ENCODE results near the gene C20orf96.

The C20orf96 gene

GRCh38 chr20:324177-325044, 33.9 kb upstream of the C20orf96 start:
- TF ChIP-seq, protein P1, sequence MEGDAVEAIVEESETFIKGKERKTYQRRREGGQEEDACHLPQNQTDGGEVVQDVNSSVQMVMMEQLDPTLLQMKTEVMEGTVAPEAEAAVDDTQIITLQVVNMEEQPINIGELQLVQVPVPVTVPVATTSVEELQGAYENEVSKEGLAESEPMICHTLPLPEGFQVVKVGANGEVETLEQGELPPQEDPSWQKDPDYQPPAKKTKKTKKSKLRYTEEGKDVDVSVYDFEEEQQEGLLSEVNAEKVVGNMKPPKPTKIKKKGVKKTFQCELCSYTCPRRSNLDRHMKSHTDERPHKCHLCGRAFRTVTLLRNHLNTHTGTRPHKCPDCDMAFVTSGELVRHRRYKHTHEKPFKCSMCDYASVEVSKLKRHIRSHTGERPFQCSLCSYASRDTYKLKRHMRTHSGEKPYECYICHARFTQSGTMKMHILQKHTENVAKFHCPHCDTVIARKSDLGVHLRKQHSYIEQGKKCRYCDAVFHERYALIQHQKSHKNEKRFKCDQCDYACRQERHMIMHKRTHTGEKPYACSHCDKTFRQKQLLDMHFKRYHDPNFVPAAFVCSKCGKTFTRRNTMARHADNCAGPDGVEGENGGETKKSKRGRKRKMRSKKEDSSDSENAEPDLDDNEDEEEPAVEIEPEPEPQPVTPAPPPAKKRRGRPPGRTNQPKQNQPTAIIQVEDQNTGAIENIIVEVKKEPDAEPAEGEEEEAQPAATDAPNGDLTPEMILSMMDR (conservative IDR thresholded peaks at IDR 0.05; ENCODE audit: low read length): peak; percentile 51
- H3K4me3 ChIP-seq (ENCODE audit: low read length): peak overlapping the region; percentile 89
- DNase-seq (ENCODE audit: low read depth): peak; percentile 78

DNA sequence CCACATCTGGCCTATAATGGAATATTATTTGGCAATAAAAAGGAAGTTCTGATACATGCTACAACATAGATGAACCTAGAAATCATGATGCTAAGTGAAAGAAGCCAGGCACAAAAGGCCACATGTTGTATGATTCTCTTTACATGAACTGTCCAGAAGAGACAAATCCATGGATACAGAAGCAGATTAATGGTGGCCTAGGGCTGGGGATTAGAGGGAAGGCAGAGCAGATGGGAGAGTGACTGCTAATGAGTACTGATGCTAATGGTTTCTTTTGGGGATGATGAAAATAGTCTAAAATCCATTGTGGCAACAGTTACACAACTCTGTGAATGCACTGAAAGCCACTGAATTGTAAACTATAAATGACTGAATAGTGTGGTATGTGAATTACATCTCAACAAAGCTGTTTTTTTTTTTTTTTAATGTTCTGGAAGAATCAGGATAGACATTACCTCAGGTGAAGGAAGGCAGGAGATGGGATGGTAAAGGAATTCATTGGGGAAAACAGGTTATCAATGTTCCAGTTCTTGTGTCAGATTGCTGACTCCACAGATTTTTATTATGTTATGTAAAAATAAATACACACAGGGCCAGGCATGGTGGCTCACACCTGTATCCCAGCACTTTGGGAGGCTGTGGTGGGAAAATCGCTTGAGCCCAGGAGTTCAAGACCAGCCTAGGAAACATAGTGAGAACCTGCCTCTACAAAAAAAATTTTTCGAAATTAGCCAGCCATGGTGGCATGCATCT, 25.9 kb upstream of the C20orf96 start:
- H3K4me3 ChIP-seq (ENCODE audit: low read length): no peak overlapping the region
- TF ChIP-seq, protein P1 (conservative IDR thresholded peaks at IDR 0.05; ENCODE audit: low read length): no peak
- DNase-seq (ENCODE audit: low read depth): peak; percentile 90

GRCh38 chr20:313948-314347, 23.4 kb upstream of the C20orf96 start:
- DNase-seq (ENCODE audit: low read depth): peak; percentile 73
- TF ChIP-seq, protein P1 (conservative IDR thresholded peaks at IDR 0.05; ENCODE audit: low read length): no peak

DNA sequence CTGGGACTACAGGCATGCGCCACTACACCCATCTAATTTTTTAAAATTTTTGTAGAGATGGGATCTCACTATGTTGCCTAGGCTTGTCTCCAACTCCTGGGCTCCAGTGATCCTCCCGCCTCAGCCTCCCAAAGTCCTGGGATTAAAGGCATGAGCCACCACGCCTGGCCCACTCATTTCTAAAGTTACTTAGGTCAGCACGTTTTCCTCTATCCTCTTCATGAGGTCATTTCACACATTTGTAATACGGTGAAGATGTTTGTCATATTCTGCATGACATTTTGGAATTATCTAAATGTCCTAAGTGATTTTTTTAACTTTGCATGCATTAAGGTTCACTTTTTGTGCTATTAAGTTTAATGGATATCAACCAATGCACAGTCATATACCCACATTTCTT, 22.9 kb upstream of the C20orf96 start:
- no peak for DNase-seq (ENCODE audit: low read depth)
- TF ChIP-seq, protein P1 (conservative IDR thresholded peaks at IDR 0.05; ENCODE audit: low read length): no peak
- H3K4me3 ChIP-seq (ENCODE audit: low read length): no peak overlapping the region

More at GRCh38 chr20:313948-314347, 23.4 kb upstream of the C20orf96 start:
- H3K4me3 ChIP-seq (ENCODE audit: low read length): no peak overlapping the region

DNA sequence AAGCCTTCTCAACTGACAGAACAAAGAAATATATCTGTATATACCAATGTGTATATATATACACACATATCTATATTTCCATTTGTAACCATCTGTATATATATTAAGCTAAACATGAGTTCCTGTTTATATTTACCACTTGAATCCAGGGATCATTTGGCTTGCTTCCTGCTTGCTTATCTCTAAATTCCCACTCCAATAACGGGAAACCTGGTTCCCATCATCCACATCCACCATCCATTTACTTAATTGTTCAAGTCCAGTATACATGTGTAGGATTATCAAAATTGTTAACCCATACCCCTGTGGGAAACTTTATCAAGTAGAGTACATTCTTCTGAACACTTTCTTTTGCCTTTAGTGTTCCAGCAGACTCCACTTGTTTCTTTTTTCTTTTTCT, 22.3 kb upstream of the C20orf96 start:
- TF ChIP-seq, protein P1 (conservative IDR thresholded peaks at IDR 0.05; ENCODE audit: low read length): no peak
- H3K4me3 ChIP-seq (ENCODE audit: low read length): no peak overlapping the region
- no peak for DNase-seq (ENCODE audit: low read depth)

GRCh38 chr20:312067-312466, 21.5 kb upstream of the C20orf96 start:
- DNase-seq (ENCODE audit: low read depth): no peak
- TF ChIP-seq, protein P1 (conservative IDR thresholded peaks at IDR 0.05; ENCODE audit: low read length): no peak
- H3K4me3 ChIP-seq (ENCODE audit: low read length): no peak overlapping the region
